Esophagus (tissue), 2 donors: ENCODE data around the gene NCAPG2. TPM values are rescaled to one million over a fixed set of nuclear protein-coding genes. Genes with fewer than 3 reads are reported as not detected.

ENCODE experiments used
- H3K27ac ChIP-seq, 2 donors: one replicate each; pipeline ENCODE4 v1.5.1; 2013; ENCODE audit warnings: low read depth in 2 of 2, mild to moderate bottlenecking in 2 of 2, inconsistent platforms in 1 of 2, low read length in 1 of 2, moderate library complexity in 1 of 2
- H3K27me3 ChIP-seq, 2 donors: one replicate each; pipeline ENCODE4 v1.6.1; 2013; ENCODE audit warnings: low read length in 2 of 2, control low read depth in 1 of 2, mild to moderate bottlenecking in 1 of 2; ENCODE audit not compliant: insufficient read depth in 2 of 2, control insufficient read depth in 1 of 2
- H3K36me3 ChIP-seq, 2 donors: one replicate each; pipeline ENCODE4 v1.6.1; 2013; ENCODE audit warnings: low read length in 1 of 2; ENCODE audit not compliant: control insufficient read depth in 2 of 2, insufficient read depth in 2 of 2
- H3K4me1 ChIP-seq, 2 donors: one replicate each; pipeline ENCODE4 v1.6.1; 2013; ENCODE audit warnings: low read length in 1 of 2; ENCODE audit not compliant: control insufficient read depth in 2 of 2, insufficient read depth in 2 of 2
- H3K4me3 ChIP-seq, 2 donors: one replicate each; pipeline ENCODE4 v1.5.1; 2013; ENCODE audit warnings: low read length in 2 of 2, mild to moderate bottlenecking in 2 of 2, low read depth in 1 of 2, moderate library complexity in 1 of 2
- H3K9me3 ChIP-seq, 2 donors: one replicate each; pipeline ENCODE4 v1.6.1; 2013; ENCODE audit warnings: mild to moderate bottlenecking in 2 of 2, low read depth in 1 of 2, low read length in 1 of 2, moderate library complexity in 1 of 2; ENCODE audit not compliant: control insufficient read depth in 2 of 2, insufficient read depth in 1 of 2
- whole genome bisulfite sequencing, 2 donors: extraction: QIAGEN DNeasy Blood & Tissue Kit; methylation state at CpG; one replicate each; pipeline ENCODE4 v1.1.7; 2013; 5-methylcytosine and 5-hydroxymethylcytosine counted together
- polyA plus RNA-seq, 2 donors: library from polyadenylated mRNA; stranded (reverse); fragments of 200-250 nt; gene quantifications; one replicate each; pipeline ENCODE4 v1.2.3, GENCODE V29; 2013
- donor health status: healthy with polysubstance abuse.
- donor health status: Bipolar disorder and iron deficiency.

The NCAPG2 gene
- polyA plus RNA-seq, 2 donors = 4.9 to 8.1 TPM

DNA sequence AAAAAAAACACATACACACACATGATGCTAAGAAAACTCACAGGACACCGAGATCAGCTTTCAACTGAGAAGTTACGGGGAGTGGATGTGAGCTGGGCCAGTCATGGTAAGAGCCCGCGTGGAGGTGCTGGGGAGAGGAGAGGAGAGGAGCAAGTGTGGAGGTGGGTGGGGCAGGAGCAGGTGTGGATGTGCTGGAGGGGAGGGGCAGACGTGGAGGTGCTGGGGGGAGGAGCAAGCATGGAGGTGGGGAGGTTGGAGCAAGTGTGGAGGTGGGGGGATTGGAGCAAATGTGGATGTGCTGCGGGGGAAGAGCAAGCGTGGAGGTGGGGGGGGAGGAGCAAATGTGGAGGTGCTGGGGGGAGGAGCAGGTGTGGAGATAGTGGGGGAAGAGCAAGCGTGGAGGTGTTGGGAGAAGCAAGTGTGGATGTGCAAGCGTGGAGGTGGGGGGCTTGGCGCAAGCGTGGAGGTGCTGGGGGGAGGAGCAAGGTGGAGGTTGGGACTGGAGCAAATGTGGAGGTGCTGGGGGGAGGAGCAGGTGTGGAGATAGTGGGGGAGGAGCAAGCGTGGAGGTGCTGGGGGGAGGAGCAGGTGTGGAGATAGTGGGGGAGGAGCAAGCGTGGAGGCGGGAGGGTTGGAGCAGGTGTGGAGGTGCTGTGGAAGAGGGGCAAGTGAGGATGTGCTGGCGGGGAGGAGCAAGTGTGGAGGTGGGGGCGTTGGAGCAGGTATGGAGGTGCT, 24.5 kb upstream of the NCAPG2 start:
- 90 to 92% methylated on average over 16 of the region's 16 CpGs for WGBS, 2 donors
- H3K36me3 ChIP-seq = peaks cover 0 to 11% of the 10 kb centered on the region in 2 donors
- H3K4me3 ChIP-seq = no peak overlapping the region
- H3K27ac ChIP-seq = no peak overlapping the region
- no peaks in the 10 kb centered on the region for H3K27me3 ChIP-seq
- no peaks in the 10 kb centered on the region for H3K9me3 ChIP-seq
- no peaks in the 10 kb centered on the region for H3K4me1 ChIP-seq

DNA sequence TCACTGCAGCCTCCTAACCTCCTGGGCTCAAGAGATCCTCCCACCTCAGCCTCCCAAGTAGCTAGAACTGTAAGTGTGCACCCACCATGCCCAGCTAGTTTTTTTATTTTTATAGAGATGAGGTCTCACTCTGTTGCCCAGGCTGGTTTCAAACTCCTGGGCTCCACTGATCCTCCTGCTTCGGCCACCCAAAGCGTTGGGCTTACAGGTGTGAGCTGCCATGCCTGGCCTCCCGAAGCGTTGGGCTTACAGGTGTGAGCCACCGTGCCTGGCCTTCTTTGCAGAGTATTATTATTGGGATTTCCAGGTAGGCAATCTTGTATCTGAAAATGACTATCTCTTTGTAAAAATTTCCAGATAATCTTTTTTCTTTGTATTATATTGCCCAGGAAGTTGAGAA, 23.1 kb upstream of the NCAPG2 start:
- no peaks in the 10 kb centered on the region for H3K9me3 ChIP-seq
- H3K27me3 ChIP-seq = no peaks in the 10 kb centered on the region
- no peak overlapping the region for H3K4me3 ChIP-seq
- peaks cover 0 to 10% of the 10 kb centered on the region in 2 donors for H3K36me3 ChIP-seq
- WGBS, 2 donors = 97 to 98% methylated on average over 5 of the region's 5 CpGs
- H3K4me1 ChIP-seq = no peaks in the 10 kb centered on the region
- H3K27ac ChIP-seq = no peak overlapping the region

GRCh38 chr7:158726277-158726807, 21.7 kb upstream of the NCAPG2 start:
- Histone ChIP-seq H3K27me3 (no peaks in the 10 kb centered on the region), H3K9me3 (no peaks in the 10 kb centered on the region), H3K36me3 (peaks cover 0 to 6% of the 10 kb centered on the region in 2 donors), H3K4me1 (no peaks in the 10 kb centered on the region), H3K4me3 (no peak overlapping the region), H3K27ac (no peak overlapping the region)
- 89 to 92% methylated on average over 4 of the region's 4 CpGs for WGBS, 2 donors

DNA sequence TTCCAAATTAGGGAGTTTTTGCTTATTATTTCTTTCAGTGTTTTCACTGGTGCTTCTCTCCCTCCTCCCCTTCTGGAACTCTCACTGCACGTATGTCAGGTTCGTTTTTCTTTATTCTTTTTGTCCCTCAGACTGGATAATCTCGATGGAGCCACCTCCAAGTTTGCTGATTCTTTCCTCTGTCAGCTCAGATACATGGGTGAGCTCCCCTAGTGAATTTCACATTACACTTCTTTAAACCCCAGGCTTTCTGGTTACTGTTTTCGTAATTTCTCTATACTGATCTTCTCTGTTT, 20.8 kb upstream of the NCAPG2 start:
- no peak overlapping the region for H3K4me3 ChIP-seq

GRCh38 chr7:158724658-158725505, 20.3 kb upstream of the NCAPG2 start:
- H3K9me3 ChIP-seq = no peaks in the 10 kb centered on the region
- H3K27me3 ChIP-seq = no peaks in the 10 kb centered on the region
- H3K4me1 ChIP-seq = no peaks in the 10 kb centered on the region
- no peak overlapping the region for H3K27ac ChIP-seq
- no peak overlapping the region for H3K4me3 ChIP-seq
- peaks cover 0 to 2% of the 10 kb centered on the region in 2 donors for H3K36me3 ChIP-seq
- 90 to 92% methylated on average over 21 of the region's 21 CpGs for WGBS, 2 donors

More for the DNA sequence above, 20.8 kb upstream of the NCAPG2 start:
- no peaks in the 10 kb centered on the region for H3K9me3 ChIP-seq
- peaks cover 0 to 6% of the 10 kb centered on the region in 2 donors for H3K36me3 ChIP-seq
- H3K4me1 ChIP-seq = no peaks in the 10 kb centered on the region
- WGBS, 2 donors = 80 to 82% methylated on average over 4 of the region's 4 CpGs
- no peak overlapping the region for H3K27ac ChIP-seq
- H3K27me3 ChIP-seq = no peaks in the 10 kb centered on the region

GRCh38 chr7:158723714-158724385, 19.2 kb upstream of the NCAPG2 start:
- Histone ChIP-seq H3K4me1 (no peaks in the 10 kb centered on the region), H3K27ac (no peak overlapping the region), H3K9me3 (no peaks in the 10 kb centered on the region), H3K36me3 (no peaks in the 10 kb centered on the region), H3K4me3 (no peak overlapping the region), H3K27me3 (no peaks in the 10 kb centered on the region)
- 83 to 84% methylated on average over 12 of the region's 12 CpGs for WGBS, 2 donors

DNA sequence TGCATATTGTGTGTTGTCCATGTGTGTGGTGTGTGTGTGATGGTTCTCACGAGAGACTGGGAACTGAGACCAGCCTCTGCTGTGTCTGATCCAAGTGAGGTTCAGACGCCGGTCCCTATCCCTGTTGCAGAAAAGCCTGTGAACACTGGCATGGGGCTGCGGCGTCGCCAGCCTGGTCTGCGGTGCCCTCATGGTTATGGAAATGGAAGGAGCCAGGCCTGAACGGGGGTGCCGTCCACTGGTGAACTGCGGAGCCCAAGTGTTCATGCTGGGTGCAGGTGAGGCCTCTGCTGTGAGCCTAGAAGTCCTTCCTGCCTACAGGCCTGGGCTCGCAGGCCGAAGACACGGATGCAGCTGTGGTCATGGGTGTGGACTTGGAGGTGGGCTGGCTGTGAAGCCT, 18.7 kb upstream of the NCAPG2 start:
- H3K27me3 ChIP-seq = no peaks in the 10 kb centered on the region
- no peaks in the 10 kb centered on the region for H3K36me3 ChIP-seq
- H3K4me3 ChIP-seq = no peak overlapping the region
- 87 to 92% methylated on average over 13 of the region's 13 CpGs for WGBS, 2 donors
- no peaks in the 10 kb centered on the region for H3K4me1 ChIP-seq
- no peak overlapping the region for H3K27ac ChIP-seq
- H3K9me3 ChIP-seq = no peaks in the 10 kb centered on the region

- no peaks in the 10 kb centered on the region for H3K9me3 ChIP-seq
- H3K4me3 ChIP-seq = no peak overlapping the region
- H3K4me1 ChIP-seq = no peaks in the 10 kb centered on the region
- WGBS, 2 donors = 93 to 95% methylated on average over 6 of the region's 6 CpGs
- H3K27ac ChIP-seq = no peak overlapping the region
- no peaks in the 10 kb centered on the region for H3K36me3 ChIP-seq
- H3K27me3 ChIP-seq = no peaks in the 10 kb centered on the region
These were observed 18.1 kb upstream of the NCAPG2 start for GRCh38 chr7:158722574-158723237.

DNA sequence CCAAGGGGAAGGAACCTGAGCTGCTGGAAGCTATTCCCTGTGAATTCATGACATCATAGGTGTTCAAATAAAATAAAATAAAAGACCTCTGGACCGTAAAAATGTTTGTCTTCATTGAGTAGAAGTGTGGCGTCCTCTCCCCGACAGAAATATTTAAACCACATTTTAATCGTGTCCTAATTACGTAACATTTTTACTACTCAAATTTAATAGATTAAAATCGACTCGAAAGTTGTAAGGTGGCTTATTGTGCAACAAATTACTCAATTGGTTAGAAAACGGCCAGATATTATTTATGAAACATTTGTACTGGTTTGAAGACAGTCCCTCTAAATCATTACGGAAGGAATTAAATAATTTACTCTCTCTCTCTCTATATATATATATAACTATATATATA, 15.5 kb upstream of the NCAPG2 start:
- Histone ChIP-seq H3K9me3 (no peaks in the 10 kb centered on the region), H3K4me3 (no peak overlapping the region), H3K27ac (no peak overlapping the region), H3K4me1 (no peaks in the 10 kb centered on the region), H3K27me3 (no peaks in the 10 kb centered on the region), H3K36me3 (no peaks in the 10 kb centered on the region)
- WGBS, 2 donors = 79 to 81% methylated on average over 9 of the region's 9 CpGs
